22Rv1 (cell line): ENCODE data around the gene MLH1.
A peak's percentile ranks its signal among the peaks of the same experiment; 100 is the strongest.

Experiments
- H3K27ac ChIP-seq: fragments of 450-650 bp; 2 replicates; pipeline ENCODE4 v1.5.1; 2017
- CTCF ChIP-seq: fragments of 450-650 bp; IDR thresholded peaks from 2 replicates; pipeline ENCODE4 v1.5.1; 2017; ENCODE audit warnings: mild to moderate bottlenecking
- ZFX ChIP-seq: fragments of 450-650 bp; IDR thresholded peaks from 2 replicates; pipeline ENCODE4 v1.6.1; 2017; ENCODE audit warnings: antibody characterized with exemption, borderline replicate concordance

Gene MLH1

GRCh38 chr3:36965440-36965839 is 27.9 kb upstream of the MLH1 start:
- TF ChIP-seq ZFX, result no peak
- no peak for TF ChIP-seq CTCF
- H3K27ac ChIP-seq, result no peak overlapping the region

- no peak overlapping the region for H3K27ac ChIP-seq
These were observed 24.2 kb upstream of the MLH1 start for GRCh38 chr3:36969085-36969484.

DNA sequence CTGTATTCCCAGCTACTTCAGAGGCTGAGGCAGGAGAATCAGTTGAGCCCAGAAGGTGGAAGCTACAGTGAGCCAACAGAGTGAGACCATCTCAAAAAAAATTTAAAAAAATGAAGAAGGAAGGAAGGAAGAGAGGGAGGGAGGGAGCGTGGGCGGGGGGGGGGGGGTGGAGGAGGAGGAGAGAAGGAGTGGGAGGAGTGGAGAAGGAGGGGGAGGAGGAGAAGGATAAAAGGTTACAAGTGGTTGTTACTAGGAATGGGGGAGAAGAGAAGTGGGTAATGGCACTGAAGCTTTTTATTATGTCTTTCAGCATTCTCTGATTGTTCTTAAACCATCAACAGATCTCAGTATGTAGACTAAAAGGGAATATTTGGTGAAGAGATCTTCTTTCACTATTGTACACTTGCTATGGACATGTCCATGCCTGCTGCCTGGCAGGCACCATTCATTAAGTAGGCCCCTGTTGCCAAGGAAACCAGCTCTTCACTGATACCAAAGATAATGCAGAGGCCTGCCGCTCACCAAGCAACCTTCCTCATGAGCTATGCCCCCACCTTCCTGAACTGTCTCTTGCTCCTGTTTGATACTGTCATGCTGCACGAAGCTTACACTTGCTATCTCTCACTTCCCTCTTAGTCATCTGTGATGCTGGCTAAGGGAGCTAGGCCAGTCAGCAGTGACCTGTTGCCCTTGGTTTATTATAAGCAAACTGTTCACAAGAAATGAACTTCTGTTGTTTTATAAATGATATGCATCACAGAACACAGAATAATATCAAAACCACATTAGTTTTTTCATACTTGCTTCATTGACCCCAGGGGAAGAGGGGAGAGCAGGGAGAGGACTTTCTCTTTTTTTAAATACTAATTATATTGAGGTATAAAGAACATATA is 23.5 kb upstream of the MLH1 start:
- TF ChIP-seq CTCF (no peak), ZFX (no peak)
- peak overlapping the region; percentile 2; the same call in 1 of the 2 replicates for H3K27ac ChIP-seq

More at GRCh38 chr3:36969085-36969484, 24.2 kb upstream of the MLH1 start:
- TF ChIP-seq CTCF, result no peak
- no peak for TF ChIP-seq ZFX

GRCh38 chr3:36972163-36972562 is 21.2 kb upstream of the MLH1 start:
- TF ChIP-seq ZFX (no peak), CTCF (no peak)
- H3K27ac ChIP-seq, result no peak overlapping the region

GRCh38 chr3:36973139-36973538 is 20.2 kb upstream of the MLH1 start:
- H3K27ac ChIP-seq, result no peak overlapping the region
- TF ChIP-seq CTCF (no peak), ZFX (no peak)

DNA sequence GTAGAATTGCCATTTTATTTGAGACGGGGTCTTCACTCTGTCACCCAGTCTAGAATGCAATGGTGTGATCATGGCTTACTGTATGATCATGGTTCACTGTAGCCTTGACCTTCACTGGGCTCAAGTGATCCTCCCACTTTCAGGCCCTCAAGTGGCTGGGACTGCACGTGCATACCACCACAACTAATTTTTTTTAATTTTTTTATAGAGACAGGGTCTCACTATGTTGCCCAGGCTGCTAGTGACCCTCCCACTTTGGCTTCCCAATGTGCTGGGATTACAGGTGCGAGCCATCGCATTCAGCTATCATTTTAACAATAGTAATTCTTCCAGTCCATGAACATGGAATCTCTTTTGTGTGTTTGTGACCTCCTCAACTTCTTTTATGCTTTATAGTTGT is 12.3 kb upstream of the MLH1 start:
- no peak overlapping the region for H3K27ac ChIP-seq
- TF ChIP-seq ZFX (no peak), CTCF (no peak)

GRCh38 chr3:36988356-36988755 is 5.0 kb upstream of the MLH1 start:
- TF ChIP-seq ZFX (no peak), CTCF (no peak)

More at GRCh38 chr3:36988356-36988755, 5.0 kb upstream of the MLH1 start:
- H3K27ac ChIP-seq, result no peak overlapping the region
